GM12875 (cell line): ENCODE data around the gene EFCAB11.

ENCODE experiments used
- H3K4me3 ChIP-seq: one replicate; pipeline ENCODE4 v1.5.1; 2011; ENCODE audit warnings: low read depth, low read length, control low read depth
- CTCF ChIP-seq: IDR thresholded peaks from 2 replicates; pipeline ENCODE4 v1.5.1; 2011; ENCODE audit warnings: low read depth, mild to moderate bottlenecking, control low read depth, inconsistent platforms, low read length, moderate library complexity, borderline replicate concordance; ENCODE audit not compliant: insufficient read depth

EFCAB11 gene

GRCh38 chr14:89853936-89854693, 100.4 kb downstream of the EFCAB11 start:
- no peak for TF ChIP-seq CTCF
- no peak overlapping the region for H3K4me3 ChIP-seq

DNA sequence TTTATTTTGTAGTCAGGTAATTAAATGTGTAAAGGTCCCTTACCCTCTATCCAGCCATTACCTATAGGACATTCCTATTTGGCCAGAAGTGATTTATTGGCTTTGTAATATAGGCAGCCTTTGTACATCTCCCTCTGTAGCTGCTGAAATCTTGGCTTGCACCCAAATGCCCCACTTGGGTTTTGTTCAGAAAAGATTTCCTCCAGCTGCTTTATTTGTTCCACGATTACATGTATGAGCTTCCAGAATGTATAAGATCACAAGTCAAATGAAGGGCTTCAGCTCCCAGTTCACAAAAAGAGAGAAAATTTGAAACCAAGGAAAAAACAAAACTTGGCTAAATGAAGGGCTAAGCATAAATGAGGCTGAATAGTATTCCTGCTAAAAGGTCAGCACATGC, 103.4 kb downstream of the EFCAB11 start:
- TF ChIP-seq CTCF: no peak
- H3K4me3 ChIP-seq: no peak overlapping the region

DNA sequence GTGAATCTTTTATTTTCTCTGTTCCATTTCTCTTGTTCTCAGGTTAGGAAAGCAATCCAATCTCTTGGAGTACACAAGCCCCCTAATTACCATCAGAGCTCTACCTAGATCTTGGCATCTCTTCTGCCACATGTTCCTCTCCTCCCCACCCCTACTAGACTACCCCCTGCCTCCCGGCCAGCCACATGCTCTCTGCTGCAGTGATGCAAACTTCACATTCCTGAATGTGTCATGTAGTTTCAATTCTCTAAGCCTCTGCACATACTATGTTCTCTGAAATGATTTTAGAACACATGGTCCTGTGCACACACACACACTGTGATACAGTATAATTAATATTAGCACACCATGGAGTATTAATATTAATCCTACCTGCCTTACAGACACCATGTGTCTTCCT, 104.6 kb downstream of the EFCAB11 start:
- H3K4me3 ChIP-seq: no peak overlapping the region
- no peak for TF ChIP-seq CTCF

GRCh38 chr14:89848165-89848564, 106.4 kb downstream of the EFCAB11 start:
- no peak overlapping the region for H3K4me3 ChIP-seq
- no peak for TF ChIP-seq CTCF

GRCh38 chr14:89845346-89845745, 109.2 kb downstream of the EFCAB11 start:
- H3K4me3 ChIP-seq: no peak overlapping the region
- TF ChIP-seq CTCF: no peak

- H3K4me3 ChIP-seq: no peak overlapping the region
- TF ChIP-seq CTCF: no peak
These were observed 110.0 kb downstream of the EFCAB11 start for GRCh38 chr14:89844508-89844907.

GRCh38 chr14:89842837-89843236, 111.7 kb downstream of the EFCAB11 start:
- no peak for TF ChIP-seq CTCF
- no peak overlapping the region for H3K4me3 ChIP-seq
